ENCODE data around the gene PM20D2.

The PM20D2 gene

DNA sequence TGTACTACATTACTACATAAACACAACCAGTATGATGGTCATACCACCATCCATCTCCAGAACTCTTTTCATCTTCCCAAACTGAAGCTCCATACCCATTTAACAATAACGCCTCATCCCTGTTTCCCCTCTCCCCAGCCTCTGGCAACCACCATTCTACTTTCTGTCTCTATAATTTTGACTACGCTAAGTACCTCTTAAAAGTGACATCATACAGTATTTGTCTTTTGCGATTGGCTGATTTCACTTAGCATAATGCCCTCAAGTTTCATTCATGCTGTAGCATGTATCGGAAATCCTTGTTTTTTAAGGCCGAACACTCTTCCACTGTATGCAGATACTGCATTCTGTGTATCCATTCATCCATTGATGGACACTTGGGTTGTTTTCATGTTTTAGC is 41.6 kb downstream of the PM20D2 start:
- TF ChIP-seq EZH2phosphoT487 (conservative IDR thresholded peaks at IDR 0.05; ENCODE audit: low read length) = no peak
- TF ChIP-seq, protein P1, sequence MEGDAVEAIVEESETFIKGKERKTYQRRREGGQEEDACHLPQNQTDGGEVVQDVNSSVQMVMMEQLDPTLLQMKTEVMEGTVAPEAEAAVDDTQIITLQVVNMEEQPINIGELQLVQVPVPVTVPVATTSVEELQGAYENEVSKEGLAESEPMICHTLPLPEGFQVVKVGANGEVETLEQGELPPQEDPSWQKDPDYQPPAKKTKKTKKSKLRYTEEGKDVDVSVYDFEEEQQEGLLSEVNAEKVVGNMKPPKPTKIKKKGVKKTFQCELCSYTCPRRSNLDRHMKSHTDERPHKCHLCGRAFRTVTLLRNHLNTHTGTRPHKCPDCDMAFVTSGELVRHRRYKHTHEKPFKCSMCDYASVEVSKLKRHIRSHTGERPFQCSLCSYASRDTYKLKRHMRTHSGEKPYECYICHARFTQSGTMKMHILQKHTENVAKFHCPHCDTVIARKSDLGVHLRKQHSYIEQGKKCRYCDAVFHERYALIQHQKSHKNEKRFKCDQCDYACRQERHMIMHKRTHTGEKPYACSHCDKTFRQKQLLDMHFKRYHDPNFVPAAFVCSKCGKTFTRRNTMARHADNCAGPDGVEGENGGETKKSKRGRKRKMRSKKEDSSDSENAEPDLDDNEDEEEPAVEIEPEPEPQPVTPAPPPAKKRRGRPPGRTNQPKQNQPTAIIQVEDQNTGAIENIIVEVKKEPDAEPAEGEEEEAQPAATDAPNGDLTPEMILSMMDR (IDR thresholded peaks at IDR 0.05; ENCODE audit: insufficient read depth, low read length, poor library complexity, severe bottlenecking) = no peak
- no peaks in the 10 kb centered on the region for H3F3A ChIP-seq (ENCODE audit: insufficient read depth)
- H3K79me2 ChIP-seq (ENCODE audit: insufficient read depth, low read length) = no peaks in the 10 kb centered on the region
- H3K4me2 ChIP-seq (ENCODE audit: low read depth, low read length, poor library complexity, severe bottlenecking) = no peak overlapping the region
- H3K4me3 ChIP-seq (ENCODE audit: insufficient read depth, low read length, poor library complexity, severe bottlenecking) = no peak overlapping the region
- no peaks in the 10 kb centered on the region; the same call in 1 of the 2 replicates for H3K27me3 ChIP-seq (ENCODE audit: low read length)
- H4K20me1 ChIP-seq (ENCODE audit: low read depth, low read length) = no peaks in the 10 kb centered on the region
- no peaks in the 10 kb centered on the region for H3K36me3 ChIP-seq (ENCODE audit: low read length)
- no peaks in the 10 kb centered on the region for H3K9me3 ChIP-seq (ENCODE audit: insufficient read depth, low read length)
- no peak overlapping the region for H2AFZ ChIP-seq (ENCODE audit: low read depth, low read length, severe bottlenecking)
- H3K9ac ChIP-seq (ENCODE audit: low read length) = no peak overlapping the region
- H3K9me2 ChIP-seq (replicated peaks; ENCODE audit: insufficient read depth, low read length) = no peaks in the 10 kb centered on the region
- H3K27ac ChIP-seq (ENCODE audit: low read depth, low read length) = no peak overlapping the region

DNA sequence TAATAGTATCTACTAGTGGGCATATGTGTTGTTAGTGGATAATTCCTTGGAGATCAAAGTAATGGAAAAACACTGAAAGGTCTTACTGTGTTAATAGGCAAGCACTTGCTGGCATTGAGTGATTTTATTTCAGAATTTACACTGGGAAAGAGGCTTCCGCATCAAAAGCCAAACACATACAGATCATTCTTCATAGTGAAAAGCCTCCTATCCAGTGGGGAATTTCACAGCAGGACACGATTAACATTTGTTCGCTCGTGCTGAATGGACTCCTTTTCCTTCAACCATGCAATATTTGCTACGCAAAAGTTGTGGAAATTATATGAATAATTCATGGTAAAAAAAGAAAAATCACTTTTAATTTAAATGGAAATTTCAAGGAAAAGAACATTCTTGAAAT is 44.9 kb downstream of the PM20D2 start:
- Histone ChIP-seq H4K20me1 (ENCODE audit: low read depth, low read length) (no peaks in the 10 kb centered on the region), H3K9me3 (ENCODE audit: insufficient read depth, low read length) (peaks cover 15% of the 10 kb centered on the region; the same call in 1 of the 2 replicates), H3K4me3 (ENCODE audit: insufficient read depth, low read length, poor library complexity, severe bottlenecking) (no peak overlapping the region), H3K27me3 (ENCODE audit: low read length) (no peaks in the 10 kb centered on the region; the same call in 1 of the 2 replicates), H3K9me2 (replicated peaks; ENCODE audit: insufficient read depth, low read length) (no peaks in the 10 kb centered on the region), H3K27ac (ENCODE audit: low read depth, low read length) (no peak overlapping the region), H3K4me2 (ENCODE audit: low read depth, low read length, poor library complexity, severe bottlenecking) (no peak overlapping the region), H2AFZ (ENCODE audit: low read depth, low read length, severe bottlenecking) (no peak overlapping the region), H3K79me2 (ENCODE audit: insufficient read depth, low read length) (no peaks in the 10 kb centered on the region), H3F3A (ENCODE audit: insufficient read depth) (no peaks in the 10 kb centered on the region), H3K36me3 (ENCODE audit: low read length) (no peaks in the 10 kb centered on the region), H3K9ac (ENCODE audit: low read length) (no peak overlapping the region)
- TF ChIP-seq, protein P1 (IDR thresholded peaks at IDR 0.05; ENCODE audit: insufficient read depth, low read length, poor library complexity, severe bottlenecking) = no peak
- TF ChIP-seq EZH2phosphoT487 (conservative IDR thresholded peaks at IDR 0.05; ENCODE audit: low read length) = no peak

DNA sequence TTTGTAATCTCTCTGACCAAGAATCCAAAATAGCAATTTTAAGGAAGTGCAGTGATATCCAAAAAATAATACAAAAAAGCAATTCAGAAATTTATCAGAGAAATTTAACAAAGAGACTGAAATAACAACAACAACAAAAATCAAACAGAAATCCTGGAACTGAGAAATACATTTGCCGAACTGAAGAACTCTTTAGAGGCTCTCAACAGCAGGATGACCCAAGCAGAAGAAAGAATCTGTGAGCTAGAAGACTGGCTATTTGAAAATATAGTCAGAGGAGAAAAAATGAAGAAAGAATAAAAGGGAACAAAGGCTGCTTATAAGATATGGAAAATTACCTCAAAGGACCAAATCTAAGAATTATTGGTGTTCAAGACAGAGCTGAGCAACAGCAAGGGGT is 48.7 kb downstream of the PM20D2 start:
- H3F3A ChIP-seq (ENCODE audit: insufficient read depth) = no peaks in the 10 kb centered on the region
- no peak for TF ChIP-seq EZH2phosphoT487 (conservative IDR thresholded peaks at IDR 0.05; ENCODE audit: low read length)
- TF ChIP-seq, protein P1 (IDR thresholded peaks at IDR 0.05; ENCODE audit: insufficient read depth, low read length, poor library complexity, severe bottlenecking) = no peak
- no peaks in the 10 kb centered on the region for H3K79me2 ChIP-seq (ENCODE audit: insufficient read depth, low read length)
- H3K9me2 ChIP-seq (replicated peaks; ENCODE audit: insufficient read depth, low read length) = no peaks in the 10 kb centered on the region
- H3K4me2 ChIP-seq (ENCODE audit: low read depth, low read length, poor library complexity, severe bottlenecking) = no peak overlapping the region
- no peaks in the 10 kb centered on the region; the same call in 1 of the 2 replicates for H3K27me3 ChIP-seq (ENCODE audit: low read length)
- H3K9ac ChIP-seq (ENCODE audit: low read length) = no peak overlapping the region
- no peaks in the 10 kb centered on the region for H3K36me3 ChIP-seq (ENCODE audit: low read length)
- H2AFZ ChIP-seq (ENCODE audit: low read depth, low read length, severe bottlenecking) = no peak overlapping the region
- H3K27ac ChIP-seq (ENCODE audit: low read depth, low read length) = no peak overlapping the region
- H4K20me1 ChIP-seq (ENCODE audit: low read depth, low read length) = no peaks in the 10 kb centered on the region
- H3K9me3 ChIP-seq (ENCODE audit: insufficient read depth, low read length) = peaks cover 15% of the 10 kb centered on the region; the same call in 1 of the 2 replicates
- H3K4me3 ChIP-seq (ENCODE audit: insufficient read depth, low read length, poor library complexity, severe bottlenecking) = no peak overlapping the region
